ENCODE data around the gene TTC23L. TPM values are rescaled to one million over a fixed set of nuclear protein-coding genes. Genes with fewer than 3 reads are reported as not detected.

The TTC23L gene
- polyA plus RNA-seq, 6 donors from 2014 or later: 0.29 to 3.6 TPM; not detected in 4

Other genes with a start within 250 kb of the TTC23L start
- gene RAI14, start 182.8 kb upstream of the TTC23L start, polyA plus RNA-seq (ENCODE audit: low read depth in 6 of 6): 1 to 10 TPM in 2 of 6 donors, under 1 TPM in 2, not detected in 2; 0.08 to 2.4 (median 1.2) TPM
- gene RAD1, start 76.3 kb downstream of the TTC23L start, polyA plus RNA-seq (ENCODE audit: low read depth in 6 of 6): 10 to 100 TPM; 11.6 to 22.8 (median 21.1) TPM
- gene BRIX1, start 76.5 kb downstream of the TTC23L start, polyA plus RNA-seq (ENCODE audit: low read depth in 6 of 6): 10 to 100 TPM; 49.6 to 63.3 (median 54.1) TPM
- 10 to 100 TPM in 5 of 6 donors, 1 to 10 TPM in 1; 6.6 to 30.8 (median 21.6) TPM for gene DNAJC21, start 90.4 kb downstream of the TTC23L start, polyA plus RNA-seq (ENCODE audit: low read depth in 6 of 6)
- gene AGXT2, start 208.8 kb downstream of the TTC23L start, polyA plus RNA-seq (ENCODE audit: low read depth in 6 of 6): not detected